MM.1S (cell line): Measurements from ENCODE around the gene ITPR1.

Experiments
- DNase-seq: peaks from one replicate; pipeline ENCODE4 v3.0.0-alpha.2; 2015
- H2AFZ ChIP-seq: fragments of 300-600 bp; sonication (generic); 2 replicates; pipeline ENCODE4 v1.6.0; 2016; ENCODE audit warnings: antibody characterized with exemption, low read length
- H3F3A ChIP-seq: fragments of 300-600 bp; sonication (generic); 2 replicates; pipeline ENCODE4 v1.6.1; 2016; ENCODE audit warnings: mild to moderate bottlenecking, antibody characterized with exemption, low read length, moderate library complexity, mixed read lengths; ENCODE audit not compliant: insufficient read depth
- H3K27ac ChIP-seq: fragments of 300-600 bp; sonication (generic); 2 replicates; pipeline ENCODE4 v1.5.1; 2016; ENCODE audit warnings: mild to moderate bottlenecking, low read length
- H3K27me3 ChIP-seq: fragments of 300-600 bp; sonication (generic); replicated peaks from 2 replicates; pipeline ENCODE4 v1.6.0; 2016; ENCODE audit warnings: low read length; ENCODE audit not compliant: insufficient read depth
- H3K36me3 ChIP-seq: fragments of 300-600 bp; sonication (generic); replicated peaks from 2 replicates; pipeline ENCODE4 v1.6.1; 2016; ENCODE audit warnings: mild to moderate bottlenecking, low read length, mixed read lengths; ENCODE audit not compliant: insufficient read depth
- H3K4me1 ChIP-seq: fragments of 300-600 bp; sonication (generic); 2 replicates; pipeline ENCODE4 v1.6.1; 2016; ENCODE audit warnings: low read length, mixed read lengths
- H3K4me2 ChIP-seq: fragments of 300-600 bp; sonication (generic); 2 replicates; pipeline ENCODE4 v1.6.0; 2016; ENCODE audit warnings: low read depth, low read length
- H3K4me3 ChIP-seq: fragments of 300-600 bp; sonication (generic); 2 replicates; pipeline ENCODE4 v1.5.1; 2016; ENCODE audit warnings: low read length, mixed read lengths
- H3K79me2 ChIP-seq: fragments of 300-600 bp; sonication (generic); 2 replicates; pipeline ENCODE4 v1.6.1; 2016; ENCODE audit warnings: mixed run types, low read length, mixed read lengths
- H3K9ac ChIP-seq: fragments of 300-600 bp; sonication (generic); 2 replicates; pipeline ENCODE4 v1.6.1; 2016; ENCODE audit warnings: low read length, mixed read lengths
- H3K9me2 ChIP-seq: fragments of 300-600 bp; sonication (generic); replicated peaks from 2 replicates; pipeline ENCODE4 v1.6.1; 2016; ENCODE audit warnings: mild to moderate bottlenecking, low read length, mixed read lengths; ENCODE audit not compliant: insufficient read depth
- H3K9me3 ChIP-seq: fragments of 300-600 bp; sonication (generic); replicated peaks from 2 replicates; pipeline ENCODE4 v1.6.1; 2016; ENCODE audit warnings: mild to moderate bottlenecking, low read length, mixed read lengths; ENCODE audit not compliant: insufficient read depth
- H4K20me1 ChIP-seq: fragments of 300-600 bp; sonication (generic); 2 replicates; pipeline ENCODE4 v1.6.1; 2016; ENCODE audit warnings: mild to moderate bottlenecking, low read length, moderate library complexity, mixed read lengths; ENCODE audit not compliant: insufficient read depth
- EZH2 ChIP-seq: fragments of 300-600 bp; sonication (generic); optimal IDR thresholded peaks from 2 replicates; pipeline ENCODE3; 2017; ENCODE audit warnings: low read depth, mild to moderate bottlenecking, antibody characterized with exemption, low read length, mixed read lengths
- EZH2phosphoT487 ChIP-seq: fragments of 300-600 bp; sonication (generic); IDR thresholded peaks from 2 replicates; pipeline ENCODE4 v1.6.1; 2018; ENCODE audit warnings: antibody characterized with exemption, low read length
- TF ChIP-seq, protein P1 (sequence below): fragments of 300-600 bp; sonication (generic); IDR thresholded peaks from 2 replicates; pipeline ENCODE4 v1.5.1; 2016; ENCODE audit warnings: antibody characterized with exemption, low read length, mixed read lengths

ITPR1 gene

DNA sequence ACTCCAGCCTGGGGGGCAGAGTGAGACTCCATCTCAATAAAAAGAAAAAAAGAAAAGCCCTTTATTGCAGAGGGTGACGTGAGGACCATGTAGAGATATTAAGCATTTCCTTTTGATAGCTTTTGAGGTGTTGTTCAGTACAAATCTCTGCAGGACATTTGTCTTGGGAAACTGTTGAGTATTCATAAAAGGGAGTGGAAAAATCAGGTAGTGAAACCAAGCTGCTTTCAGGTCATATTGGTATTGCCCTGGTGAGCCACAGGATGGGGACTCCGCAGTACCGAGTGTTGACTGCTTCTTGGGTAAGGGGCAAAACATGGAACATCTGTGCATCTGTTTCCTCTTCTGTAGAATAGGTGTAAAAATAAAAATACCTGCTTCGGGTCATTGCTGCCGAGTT lies 9.9 kb downstream of the ITPR1 start:
- Histone ChIP-seq H3K9ac (no peak overlapping the region), H3K4me1 (peaks cover 25% of the 10 kb centered on the region), H3K9me3 (no peaks in the 10 kb centered on the region), H3K9me2 (no peaks in the 10 kb centered on the region), H3K36me3 (no peaks in the 10 kb centered on the region), H3K27me3 (no peaks in the 10 kb centered on the region), H3K27ac (no peak overlapping the region; the same call in 1 of the 2 replicates), H3K79me2 (no peaks in the 10 kb centered on the region), H4K20me1 (no peaks in the 10 kb centered on the region), H3K4me3 (no peak overlapping the region), H2AFZ (no peak overlapping the region), H3K4me2 (peak overlapping the region; percentile 40), H3F3A (peaks cover 16% of the 10 kb centered on the region)
- TF ChIP-seq EZH2phosphoT487 (no peak), EZH2 (no peak)
- TF ChIP-seq, protein P1, sequence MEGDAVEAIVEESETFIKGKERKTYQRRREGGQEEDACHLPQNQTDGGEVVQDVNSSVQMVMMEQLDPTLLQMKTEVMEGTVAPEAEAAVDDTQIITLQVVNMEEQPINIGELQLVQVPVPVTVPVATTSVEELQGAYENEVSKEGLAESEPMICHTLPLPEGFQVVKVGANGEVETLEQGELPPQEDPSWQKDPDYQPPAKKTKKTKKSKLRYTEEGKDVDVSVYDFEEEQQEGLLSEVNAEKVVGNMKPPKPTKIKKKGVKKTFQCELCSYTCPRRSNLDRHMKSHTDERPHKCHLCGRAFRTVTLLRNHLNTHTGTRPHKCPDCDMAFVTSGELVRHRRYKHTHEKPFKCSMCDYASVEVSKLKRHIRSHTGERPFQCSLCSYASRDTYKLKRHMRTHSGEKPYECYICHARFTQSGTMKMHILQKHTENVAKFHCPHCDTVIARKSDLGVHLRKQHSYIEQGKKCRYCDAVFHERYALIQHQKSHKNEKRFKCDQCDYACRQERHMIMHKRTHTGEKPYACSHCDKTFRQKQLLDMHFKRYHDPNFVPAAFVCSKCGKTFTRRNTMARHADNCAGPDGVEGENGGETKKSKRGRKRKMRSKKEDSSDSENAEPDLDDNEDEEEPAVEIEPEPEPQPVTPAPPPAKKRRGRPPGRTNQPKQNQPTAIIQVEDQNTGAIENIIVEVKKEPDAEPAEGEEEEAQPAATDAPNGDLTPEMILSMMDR: no peak
- peak; percentile 59 for DNase-seq

DNA sequence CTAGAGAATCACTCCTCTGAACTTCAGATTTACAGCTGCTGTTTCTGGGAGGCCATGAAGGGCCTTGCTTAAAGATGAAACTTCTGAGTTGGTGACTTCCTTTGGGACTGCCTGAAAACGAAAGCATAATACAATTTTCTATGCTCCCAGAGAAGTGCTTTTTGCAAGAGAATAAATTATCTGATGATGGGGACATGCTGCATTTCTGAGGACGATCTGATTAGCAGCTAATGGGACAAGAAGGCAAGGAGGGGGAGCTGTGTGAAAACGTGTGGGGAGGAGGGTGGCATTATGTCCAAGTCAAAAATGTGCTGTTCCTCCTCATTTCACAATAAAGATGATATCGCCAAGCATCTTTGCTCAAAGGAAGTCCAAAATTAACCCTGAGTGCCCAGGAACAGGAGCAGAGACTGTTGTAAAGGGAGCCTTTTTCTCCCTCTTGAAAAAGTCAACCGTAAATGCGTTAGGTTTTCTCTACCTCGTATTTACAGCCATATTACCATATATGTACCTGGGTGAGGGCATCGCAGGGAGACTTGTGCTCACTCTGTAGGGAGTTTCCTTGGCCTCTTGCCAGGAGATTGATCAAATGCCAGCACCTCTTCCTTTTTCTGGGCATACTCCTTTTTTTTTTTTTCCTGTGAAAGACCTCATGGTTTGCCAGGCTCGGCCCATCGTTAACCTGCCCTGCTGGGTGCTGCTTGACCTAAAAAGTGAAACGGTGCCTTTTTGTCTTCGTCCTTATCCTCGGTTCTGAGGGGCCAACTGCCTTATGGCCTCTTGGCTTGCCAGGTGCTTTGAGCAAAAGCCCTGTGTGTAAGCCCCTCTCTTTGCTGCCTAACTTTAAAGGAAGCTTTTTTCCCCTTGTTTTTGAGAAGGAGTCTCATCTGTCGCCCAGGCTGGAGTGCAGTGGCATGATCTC lies 11.5 kb downstream of the ITPR1 start:
- Histone ChIP-seq H3K79me2 (no peaks in the 10 kb centered on the region), H3K4me2 (peak overlapping the region; percentile 76), H3F3A (peaks cover 16% of the 10 kb centered on the region), H3K9ac (peak overlapping the region; percentile 25; the same call in 1 of the 2 replicates), H3K9me2 (no peaks in the 10 kb centered on the region), H4K20me1 (no peaks in the 10 kb centered on the region), H3K36me3 (no peaks in the 10 kb centered on the region), H3K27ac (peak overlapping the region; percentile 42; the same call in 1 of the 2 replicates), H3K9me3 (no peaks in the 10 kb centered on the region), H3K4me1 (peaks cover 25% of the 10 kb centered on the region), H3K27me3 (no peaks in the 10 kb centered on the region), H3K4me3 (peak overlapping the region; percentile 41), H2AFZ (peak overlapping the region; percentile 21)
- peak; percentile 61 for DNase-seq
- TF ChIP-seq EZH2phosphoT487 (no peak), EZH2 (no peak)
- TF ChIP-seq, protein P1: no peak

DNA sequence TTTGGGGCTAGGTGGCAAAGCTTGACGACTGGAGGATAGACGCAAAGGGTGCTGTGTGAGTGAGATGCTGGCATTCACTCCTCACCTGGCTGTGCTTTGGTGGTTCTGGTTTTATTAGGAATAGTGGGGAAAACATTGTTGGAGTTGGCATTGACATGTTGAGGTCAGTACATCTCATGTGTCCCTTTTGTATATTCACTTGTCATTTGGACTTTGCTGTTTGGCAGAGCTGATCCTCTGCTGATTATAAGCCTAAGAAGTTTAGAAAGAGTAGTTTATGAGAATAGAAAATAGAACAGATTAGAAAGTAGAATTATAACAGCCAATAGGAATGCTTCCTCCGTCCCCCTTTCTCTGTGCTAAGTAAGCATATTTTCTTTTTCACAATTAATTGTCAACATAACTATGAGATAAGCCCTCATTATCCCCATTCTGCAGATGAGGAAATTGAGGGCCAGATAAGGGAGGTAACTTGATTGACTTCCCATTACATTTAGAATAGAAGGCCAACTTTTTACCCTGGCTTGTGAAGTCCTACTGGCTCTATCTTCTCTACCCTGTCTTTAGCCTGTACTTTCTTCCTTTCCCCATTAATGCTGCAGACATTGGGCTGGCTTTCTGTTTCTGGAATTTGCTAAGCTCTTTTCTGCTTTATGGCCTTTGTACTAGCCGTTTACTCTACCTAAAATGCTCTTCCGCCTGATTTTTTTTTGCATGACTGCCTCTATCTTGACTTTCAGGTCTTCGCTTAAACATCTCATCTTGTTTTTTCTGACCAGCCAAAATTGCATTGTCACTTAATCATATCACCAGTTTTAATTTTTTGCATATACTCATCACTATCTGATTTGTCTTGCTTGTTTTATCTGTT lies 12.8 kb downstream of the ITPR1 start:
- DNase-seq: no peak
- H3K4me2 ChIP-seq: no peak overlapping the region
- TF ChIP-seq EZH2 (no peak), EZH2phosphoT487 (no peak)
- no peaks in the 10 kb centered on the region for H3K27me3 ChIP-seq
- peaks cover 16% of the 10 kb centered on the region for H3F3A ChIP-seq
- H3K27ac ChIP-seq: no peak overlapping the region
- H3K9me2 ChIP-seq: no peaks in the 10 kb centered on the region
- no peak overlapping the region for H3K4me3 ChIP-seq
- H3K4me1 ChIP-seq: peaks cover 25% of the 10 kb centered on the region
- H2AFZ ChIP-seq: no peak overlapping the region
- H3K9ac ChIP-seq: no peak overlapping the region
- H4K20me1 ChIP-seq: no peaks in the 10 kb centered on the region
- H3K36me3 ChIP-seq: no peaks in the 10 kb centered on the region
- H3K79me2 ChIP-seq: no peaks in the 10 kb centered on the region
- H3K9me3 ChIP-seq: no peaks in the 10 kb centered on the region
